ENCODE results near the gene MRPL19.

GRCh38 chr2:75609937-75610508 is 36.6 kb upstream of the MRPL19 start:
- TF ChIP-seq CTCF (IDR thresholded peaks at IDR 0.05; ENCODE audit: insufficient read depth, low read length, poor library complexity, severe bottlenecking): no peak
- TF ChIP-seq EZH2phosphoT487 (conservative IDR thresholded peaks at IDR 0.05; ENCODE audit: low read length): no peak
